SK-N-SH (cell line): ENCODE measurements around the gene METTL2B. TPM values are rescaled to one million over a fixed set of nuclear protein-coding genes. Genes with fewer than 3 reads are reported as not detected.

ENCODE experiments used
- CTCF ChIA-PET: fragments of 300-600, 350-600 bp; formaldehyde crosslinking; extraction: SDS; loops from one replicate; lab custom pipeline; 2021; lab: Yijun Ruan, JAX
- POLR2A ChIA-PET: fragments of 350-600 bp; sonication (Branson Sonifier 250); formaldehyde crosslinking; extraction: SDS; loops from one replicate; lab custom pipeline; 2020; ENCODE audit warnings: antibody characterized with exemption, inconsistent platforms; lab: Yijun Ruan, JAX
- DNase-seq: peaks from one replicate; pipeline ENCODE4 v3.0.0; 2012
- H2AFZ ChIP-seq: fragments of 200-600 bp; sonication (generic); 2 replicates; pipeline ENCODE4 v1.8.1; 2016; ENCODE audit warnings: antibody characterized with exemption, mild to moderate bottlenecking, low read depth
- H3F3A ChIP-seq: fragments of 200-600 bp; sonication (generic); replicated peaks from 2 replicates; pipeline ENCODE3; 2016; ENCODE audit warnings: antibody characterized with exemption, mild to moderate bottlenecking; ENCODE audit not compliant: insufficient read depth
- H3K27ac ChIP-seq, 2 experiments: fragments of 200-500 bp in 1 of 2; fragments of 200-600 bp in 1 of 2; sonication (Bioruptor generic) in 1 of 2; sonication (generic), shearing (Covaris generic) in 1 of 2; 2 replicates each; pipeline versions ENCODE4 v1.5.1 to v1.6.1; 2014 to 2016; ENCODE audit warnings: low read depth in 2 of 2, inconsistent platforms in 1 of 2, low read length in 1 of 2, mild to moderate bottlenecking in 1 of 2, mixed read lengths in 1 of 2
- H3K27me3 ChIP-seq: fragments of 200-600 bp; sonication (generic), shearing (Covaris generic); 2 replicates; pipeline ENCODE4 v1.6.1; 2016; ENCODE audit warnings: mixed run types; ENCODE audit not compliant: insufficient read depth
- H3K36me3 ChIP-seq, 2 experiments: fragments of 200-500 bp in 1 of 2; fragments of 200-600 bp in 1 of 2; sonication (Bioruptor generic) in 1 of 2; sonication (generic) in 1 of 2; replicated peaks in 1 of 2; 2 replicates each; pipeline versions ENCODE3 to v1.5.1; 2014 to 2016; ENCODE audit warnings: low read length in 1 of 2, mild to moderate bottlenecking in 1 of 2; ENCODE audit not compliant: insufficient read depth in 2 of 2, control insufficient read depth in 1 of 2
- H3K4me1 ChIP-seq, 2 experiments: fragments of 200-500 bp in 1 of 2; fragments of 200-600 bp in 1 of 2; sonication (Bioruptor generic) in 1 of 2; sonication (generic), shearing (Covaris generic) in 1 of 2; 2 replicates each; pipeline versions ENCODE4 v1.5.1 to v1.6.1; 2014 to 2016; ENCODE audit warnings: low read depth in 1 of 2, low read length in 1 of 2, mixed run types in 1 of 2; ENCODE audit not compliant: insufficient read depth in 2 of 2, control insufficient read depth in 1 of 2
- H3K4me2 ChIP-seq: fragments of 200-600 bp; sonication (generic), shearing (Covaris generic); 2 replicates; pipeline ENCODE4 v1.6.1; 2017; ENCODE audit warnings: mixed run types
- H3K4me3 ChIP-seq, 2 experiments: fragments of 200-500 bp in 1 of 2; fragments of 200-600 bp in 1 of 2; sonication (Bioruptor generic) in 1 of 2; sonication (generic), shearing (Covaris generic) in 1 of 2; 2 replicates each; pipeline versions ENCODE4 v1.5.1 to v1.8.1; 2014 to 2016; ENCODE audit warnings: low read depth in 2 of 2, inconsistent platforms in 1 of 2, low read length in 1 of 2, mild to moderate bottlenecking in 1 of 2, mixed read lengths in 1 of 2, moderate library complexity in 1 of 2
- H3K79me2 ChIP-seq: fragments of 200-600 bp; sonication (generic); 2 replicates; pipeline ENCODE4 v1.8.1; 2017; ENCODE audit warnings: mild to moderate bottlenecking; ENCODE audit not compliant: insufficient read depth
- H3K9ac ChIP-seq: fragments of 200-600 bp; sonication (generic); 2 replicates; pipeline ENCODE4 v1.6.1; 2017; ENCODE audit warnings: mixed run types
- H3K9me2 ChIP-seq: fragments of 200-600 bp; sonication (generic); 2 replicates; pipeline ENCODE4 v1.6.1; 2017; ENCODE audit warnings: mixed run types
- H3K9me3 ChIP-seq: fragments of 200-600 bp; sonication (generic); 2 replicates; pipeline ENCODE4 v1.6.1; 2017; ENCODE audit warnings: mixed run types, mild to moderate bottlenecking, moderate library complexity
- H4K20me1 ChIP-seq: fragments of 200-600 bp; sonication (generic); 2 replicates; pipeline ENCODE4 v1.6.1; 2017; ENCODE audit warnings: mild to moderate bottlenecking, mixed run types; ENCODE audit not compliant: insufficient read depth
- CTCF ChIP-seq: fragments of 200-600 bp; sonication (generic); IDR thresholded peaks from 2 replicates; pipeline ENCODE4 v1.6.1; 2017; ENCODE audit warnings: antibody characterized with exemption, mild to moderate bottlenecking, moderate library complexity
- FOXM1 ChIP-seq: IDR thresholded peaks from 2 replicates; pipeline ENCODE4 v1.4.0; 2012; ENCODE audit warnings: low read depth, mild to moderate bottlenecking
- MAX ChIP-seq: IDR thresholded peaks from 2 replicates; pipeline ENCODE4 v1.4.0; 2012; ENCODE audit warnings: low read depth
- RCOR1 ChIP-seq: fragments of 150-350 bp; IDR thresholded peaks from 2 replicates; pipeline ENCODE4 v1.6.1; 2017; ENCODE audit warnings: antibody characterized with exemption, low read length
- TAF1 ChIP-seq: IDR thresholded peaks from 2 replicates; pipeline ENCODE4 v1.6.1; 2012; ENCODE audit warnings: low read depth, mild to moderate bottlenecking, low read length, moderate library complexity, borderline replicate concordance
- TCF12 ChIP-seq: IDR thresholded peaks from 2 replicates; pipeline ENCODE4 v1.4.0; 2012
- WGBS: methylation state at CpG from one replicate; pipeline ENCODE4 v1.1.6; 2017; ENCODE audit warnings: low lambda C conversion rate; 5-methylcytosine and 5-hydroxymethylcytosine counted together
- polyA plus RNA-seq, 3 experiments: library from polyadenylated mRNA; depleted of rRNA; stranded (reverse); fragments of >200 nt; gene quantifications; 2 replicates each; pipeline ENCODE4 v1.2.3, GENCODE V29; 2012

Gene METTL2B
- polyA plus RNA-seq, 1 of the 3 experiments (the other 2 are of a cell fraction): 22.5 TPM

- Histone ChIP-seq H3K9me2 (no peaks in the 10 kb centered on the region), H4K20me1 (no peaks in the 10 kb centered on the region), H3K9ac (no peak overlapping the region), H3K4me3 (no peak overlapping the region), H3K4me2 (no peak overlapping the region), H3K27ac (no peak overlapping the region), H3K36me3 (no peaks in the 10 kb centered on the region), H3K27me3 (no peaks in the 10 kb centered on the region), H3K4me1 (0 out of 4 replicates have a peak, but pooled peaks cover 0 to 7% of the 10 kb centered on the region in 2 experiments), H3K9me3 (no peaks in the 10 kb centered on the region), H3F3A (peaks cover 4% of the 10 kb centered on the region), H3K79me2 (no peaks in the 10 kb centered on the region), H2AFZ (peak overlapping the region; percentile 40; the same call in 1 of the 2 replicates)
- no peak for DNase-seq
- ChIA-PET POLR2A (interaction anchor here (0.8 to 1.2 kb wide), 2 partner anchors 21 to 91 kb away, joined by 3 to 4 read pairs; partner anchors contain the start of genes HILPDA and RBM28), CTCF (interaction anchor here (0.8 to 44.5 kb wide), 8 partner anchors 8 to 449 kb away, joined by 3 to 1901 read pairs (median 17); partner anchors contain the start of genes HILPDA and IMPDH1)
- peak; percentile 44 for TF ChIP-seq RCOR1
- no peak for TF ChIP-seq CTCF
- peak; percentile 19; the same call in 1 of the 2 replicates for TF ChIP-seq TCF12
- 57% methylated on average over 4 of the region's 4 CpGs for WGBS
Observed at GRCh38 chr7:128434413-128435326, 41.9 kb upstream of the METTL2B start.

GRCh38 chr7:128435327-128435686 lies 41.2 kb upstream of the METTL2B start:
- ChIA-PET CTCF (interaction anchor here (0.8 to 44.5 kb wide), 8 partner anchors 8 to 448 kb away, joined by 3 to 1901 read pairs (median 17); partner anchors contain the start of genes HILPDA and IMPDH1), POLR2A (interaction anchor here (0.8 to 1.2 kb wide), 2 partner anchors 20 to 92 kb away, joined by 3 to 4 read pairs; partner anchors contain the start of genes HILPDA and RBM28)
- no peak overlapping the region for H3K9ac ChIP-seq
- TF ChIP-seq MAX (no peak), FOXM1 (no peak), TAF1 (no peak)
- H3K9me2 ChIP-seq: no peaks in the 10 kb centered on the region
- no peaks in the 10 kb centered on the region for H3K9me3 ChIP-seq
- H3K79me2 ChIP-seq: no peaks in the 10 kb centered on the region
- H2AFZ ChIP-seq: 0 out of 2 replicates have a peak overlapping the region, but pooled peaks have one; percentile 40
- H4K20me1 ChIP-seq: no peaks in the 10 kb centered on the region
- DNase-seq: no peak
- no peak overlapping the region for H3K4me2 ChIP-seq
- no peak overlapping the region for H3K4me3 ChIP-seq
- no peaks in the 10 kb centered on the region for H3K27me3 ChIP-seq
- 0 out of 4 replicates have a peak, but pooled peaks cover 0 to 7% of the 10 kb centered on the region in 2 experiments for H3K4me1 ChIP-seq
- no peak overlapping the region for H3K27ac ChIP-seq
- WGBS: 85% methylated on average over 3 of the region's 3 CpGs
- H3F3A ChIP-seq: peaks cover 4% of the 10 kb centered on the region
- no peaks in the 10 kb centered on the region for H3K36me3 ChIP-seq
